Cardiac fibroblast (primary cell): ENCODE results near the gene PTPN5.

Source experiments
- DNase-seq, 2 donors: peaks; one replicate each; pipeline versions ENCODE4 v3.0.0 to v3.0.0-alpha.2; 2010; ENCODE audit warnings: low read depth in 2 of 2
- H3K4me3 ChIP-seq, 2 donors: replicated peaks in 1 of 2; 1 replicate in 1 of 2; 2 replicates in 1 of 2; pipeline ENCODE4 v1.5.1; 2011; ENCODE audit warnings: low read depth in 2 of 2, low read length in 2 of 2, mild to moderate bottlenecking in 2 of 2, moderate library complexity in 1 of 2
- TF ChIP-seq, protein P1 (sequence below): IDR thresholded peaks from one replicate; pipeline ENCODE4 v1.5.1; 2011; ENCODE audit warnings: low read depth, mild to moderate bottlenecking, low read length, inconsistent platforms

Gene PTPN5

DNA sequence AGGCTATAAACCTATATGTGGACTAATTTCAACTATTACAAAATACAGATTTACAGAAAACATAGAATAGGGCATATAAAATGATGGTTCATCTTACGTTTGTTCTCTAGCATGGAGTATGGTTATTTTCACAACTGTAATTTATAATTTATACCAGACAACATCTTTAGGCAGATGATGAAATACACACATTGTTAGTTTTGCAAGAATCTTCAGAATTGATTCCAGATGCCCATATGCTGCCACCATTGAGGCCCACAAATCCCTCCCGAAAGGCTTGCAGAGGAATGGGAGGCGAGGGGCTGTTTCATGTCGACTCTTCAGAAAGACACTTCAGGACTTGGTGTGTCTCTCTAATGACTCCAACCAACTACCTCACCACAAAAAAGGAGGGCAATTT, 6.2 kb downstream of the PTPN5 start:
- TF ChIP-seq, protein P1, sequence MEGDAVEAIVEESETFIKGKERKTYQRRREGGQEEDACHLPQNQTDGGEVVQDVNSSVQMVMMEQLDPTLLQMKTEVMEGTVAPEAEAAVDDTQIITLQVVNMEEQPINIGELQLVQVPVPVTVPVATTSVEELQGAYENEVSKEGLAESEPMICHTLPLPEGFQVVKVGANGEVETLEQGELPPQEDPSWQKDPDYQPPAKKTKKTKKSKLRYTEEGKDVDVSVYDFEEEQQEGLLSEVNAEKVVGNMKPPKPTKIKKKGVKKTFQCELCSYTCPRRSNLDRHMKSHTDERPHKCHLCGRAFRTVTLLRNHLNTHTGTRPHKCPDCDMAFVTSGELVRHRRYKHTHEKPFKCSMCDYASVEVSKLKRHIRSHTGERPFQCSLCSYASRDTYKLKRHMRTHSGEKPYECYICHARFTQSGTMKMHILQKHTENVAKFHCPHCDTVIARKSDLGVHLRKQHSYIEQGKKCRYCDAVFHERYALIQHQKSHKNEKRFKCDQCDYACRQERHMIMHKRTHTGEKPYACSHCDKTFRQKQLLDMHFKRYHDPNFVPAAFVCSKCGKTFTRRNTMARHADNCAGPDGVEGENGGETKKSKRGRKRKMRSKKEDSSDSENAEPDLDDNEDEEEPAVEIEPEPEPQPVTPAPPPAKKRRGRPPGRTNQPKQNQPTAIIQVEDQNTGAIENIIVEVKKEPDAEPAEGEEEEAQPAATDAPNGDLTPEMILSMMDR, result no peak
- DNase-seq, result no peak
- no peak overlapping the region for H3K4me3 ChIP-seq

DNA sequence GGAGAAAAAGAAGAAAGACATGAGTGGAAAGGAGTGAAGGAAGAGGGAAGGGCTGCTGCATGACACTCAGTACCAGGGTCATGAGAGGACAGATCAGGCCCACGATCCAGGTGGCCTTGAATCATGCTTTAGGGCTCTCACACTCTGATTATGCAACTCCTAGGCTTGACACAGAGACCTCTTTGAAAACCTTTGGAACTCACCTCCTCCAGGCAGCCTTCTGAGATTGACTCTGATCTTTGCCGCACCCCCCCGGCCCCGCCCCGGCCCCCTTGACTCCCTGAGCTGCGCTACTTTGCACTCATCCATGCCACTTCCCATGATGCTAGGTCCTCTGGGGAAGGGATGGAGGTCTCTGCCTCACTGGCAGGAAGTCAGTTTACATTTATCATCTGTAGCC, 10.7 kb downstream of the PTPN5 start:
- no peak overlapping the region for H3K4me3 ChIP-seq
- no peak for DNase-seq
- TF ChIP-seq, protein P1, result no peak

DNA sequence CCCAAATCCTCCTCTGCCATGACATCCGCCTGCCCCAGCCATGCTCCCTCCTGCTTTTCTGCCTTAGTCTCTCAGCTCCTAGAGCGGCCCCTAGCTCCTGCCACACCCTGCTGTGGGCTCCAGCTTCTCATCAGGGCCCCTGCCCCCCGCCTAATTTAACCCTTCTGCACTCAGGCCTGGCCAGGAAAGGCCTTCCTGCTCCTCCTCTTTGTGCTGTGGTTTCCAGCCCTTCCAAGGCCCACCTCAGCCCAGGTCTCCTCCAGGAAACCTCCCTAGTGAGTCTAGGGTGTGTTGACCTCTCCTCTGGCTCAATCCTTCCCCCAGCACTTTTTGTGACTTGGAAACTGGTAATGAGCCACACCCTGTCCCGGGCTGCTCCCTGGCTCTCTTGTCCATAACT, 11.3 kb downstream of the PTPN5 start:
- TF ChIP-seq, protein P1, result no peak
- no peak for DNase-seq
- H3K4me3 ChIP-seq, result no peak overlapping the region

DNA sequence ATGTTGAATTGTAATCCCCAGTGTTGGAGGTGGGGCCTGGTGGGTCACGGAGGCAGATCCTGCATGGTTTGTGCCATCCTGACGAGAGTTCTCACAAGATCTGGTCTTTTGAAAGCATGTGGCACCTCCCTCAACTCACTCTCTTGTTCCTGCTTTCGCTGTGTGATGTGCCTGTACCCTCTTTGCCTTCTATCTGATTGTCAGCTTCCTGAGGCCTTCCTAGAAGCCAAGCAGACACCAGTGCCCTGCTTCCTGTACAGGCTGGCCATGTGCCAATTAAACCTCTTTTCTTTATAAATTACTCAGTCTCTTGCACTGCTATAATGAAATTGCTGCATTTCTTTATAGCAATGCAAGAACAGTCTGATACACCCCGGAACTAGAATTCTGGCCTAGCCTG, 13.1 kb downstream of the PTPN5 start:
- no peak for DNase-seq
- TF ChIP-seq, protein P1, result no peak
- H3K4me3 ChIP-seq, result no peak overlapping the region

DNA sequence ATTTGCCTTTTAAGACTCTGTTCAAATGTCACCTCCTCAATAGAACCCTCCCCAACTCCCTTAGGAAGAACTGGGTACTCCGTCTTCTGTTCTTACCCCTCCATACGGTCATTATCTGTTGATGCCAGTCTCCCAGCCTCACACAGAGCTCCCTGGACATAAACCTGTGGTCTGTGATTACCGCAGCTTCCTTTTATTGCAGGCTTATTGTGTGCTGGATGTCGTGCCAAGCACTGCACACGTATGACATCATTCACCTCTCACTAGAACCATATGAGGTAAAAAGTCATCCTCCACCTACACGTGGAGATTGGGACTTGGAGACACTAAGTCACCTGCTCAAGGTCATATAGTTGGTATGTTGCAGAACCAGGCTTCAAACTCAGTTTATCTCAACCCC, 15.3 kb downstream of the PTPN5 start:
- DNase-seq, result no peak
- no peak overlapping the region for H3K4me3 ChIP-seq
- TF ChIP-seq, protein P1, result no peak

DNA sequence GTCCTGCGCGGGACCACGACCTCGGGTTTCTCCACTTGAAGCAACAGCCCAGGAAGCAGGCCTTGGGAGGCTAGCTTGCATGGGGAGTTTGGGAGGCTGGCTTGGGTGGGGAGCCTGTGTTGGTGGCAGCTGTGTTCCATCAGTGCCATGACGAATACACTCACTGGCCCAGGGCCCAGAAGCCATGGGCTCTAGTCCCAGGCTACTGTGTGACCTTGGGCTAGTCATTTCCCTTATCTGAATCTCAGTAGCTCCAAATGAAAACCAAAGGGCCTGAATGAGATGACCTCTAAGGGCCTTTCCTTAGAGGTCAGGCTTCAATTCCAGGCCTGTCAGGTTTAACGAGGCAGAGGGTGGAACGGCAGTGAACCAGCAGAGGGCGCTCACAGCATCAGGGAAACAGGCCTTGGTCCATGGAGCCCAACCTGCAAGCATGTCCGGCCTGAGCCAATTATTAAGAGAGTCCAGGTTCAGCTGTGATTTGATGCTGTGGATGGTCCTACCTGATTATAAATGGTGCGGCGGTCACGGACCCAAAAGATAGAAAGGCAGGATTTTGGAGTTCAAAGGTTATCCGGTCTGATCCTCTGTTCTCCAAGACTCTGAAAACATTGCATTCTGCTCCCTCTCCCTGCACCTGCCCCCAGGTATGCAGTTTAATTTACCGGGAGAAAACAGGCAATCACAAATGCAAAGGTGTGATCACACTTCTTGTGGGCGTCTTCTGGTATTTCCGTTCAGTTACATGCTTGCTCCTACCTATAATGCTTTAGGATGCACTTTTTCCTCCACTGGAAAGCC, 15.9 kb downstream of the PTPN5 start:
- no peak overlapping the region for H3K4me3 ChIP-seq
- peak; percentile 46 to 63 for DNase-seq
- TF ChIP-seq, protein P1, result peak; percentile 84

- TF ChIP-seq, protein P1, result no peak
Observed at GRCh38 chr11:18774801-18775200, 16.8 kb downstream of the PTPN5 start.

More at GRCh38 chr11:18774801-18775200, 16.8 kb downstream of the PTPN5 start:
- H3K4me3 ChIP-seq, result no peak overlapping the region
- no peak for DNase-seq
